BJ (cell line): Measurements from ENCODE around the gene GNRH2. TPM values are rescaled to one million over a fixed set of nuclear protein-coding genes. Genes with fewer than 3 reads are reported as not detected.
"Not testable (repeated sequence)": the region's sequence is repeated elsewhere in the genome, so short reads cannot be mapped to it uniquely, and the experiment has no call there.

Source experiments
- CTCF ChIA-PET: fragments of 350-600 bp; formaldehyde crosslinking; extraction: SDS; loops from one replicate; lab custom pipeline; 2021; ENCODE audit warnings: antibody characterized with exemption, inconsistent platforms; lab: Yijun Ruan, JAX
- POLR2A ChIA-PET: fragments of 300-600 bp; sonication (Branson Sonifier 250); formaldehyde crosslinking; extraction: SDS; loops from one replicate; lab custom pipeline; 2021; ENCODE audit warnings: antibody characterized with exemption; lab: Charles Lee
- DNase-seq: peaks from one replicate; pipeline ENCODE4 v3.0.0-alpha.2; 2011; ENCODE audit warnings: low read depth
- H3K27me3 ChIP-seq: 2 replicates; pipeline ENCODE4 v1.6.0; 2011; ENCODE audit warnings: low read length; ENCODE audit not compliant: control insufficient read depth, insufficient read depth
- H3K36me3 ChIP-seq: 2 replicates; pipeline ENCODE4 v1.5.1; 2011; ENCODE audit warnings: low read length; ENCODE audit not compliant: control insufficient read depth, insufficient read depth
- H3K4me3 ChIP-seq: 2 replicates; pipeline ENCODE4 v1.5.1; 2011; ENCODE audit warnings: low read depth, mild to moderate bottlenecking, control low read depth, low read length
- CTCF ChIP-seq: IDR thresholded peaks from 2 replicates; pipeline ENCODE4 v1.5.1; 2011; ENCODE audit warnings: low read depth, mild to moderate bottlenecking, control low read depth, inconsistent platforms, low read length, moderate library complexity; ENCODE audit not compliant: insufficient read depth
- polyA plus RNA-seq: library from polyadenylated mRNA; depleted of rRNA; stranded (reverse); fragments of >200 nt; gene quantifications from 2 replicates; pipeline ENCODE4 v1.2.3, GENCODE V29; 2011

The GNRH2 gene
- polyA plus RNA-seq, 1 experiment = not detected

- Histone ChIP-seq H3K4me3 (no peak overlapping the region), H3K36me3 (no peaks in the 10 kb centered on the region), H3K27me3 (peaks cover 15% of the 10 kb centered on the region)
- POLR2A ChIA-PET = no interaction called here
- CTCF ChIA-PET = interaction anchor here (3.5 kb wide), 1 partner anchor 21 kb away, joined by 15 read pairs; no protein-coding TSS in a partner anchor
- TF ChIP-seq CTCF = no peak
- DNase-seq = no peak
These were observed 31.4 kb downstream of the GNRH2 start for GRCh38 chr20:3074812-3075211.

GRCh38 chr20:3075315-3075714, 31.9 kb downstream of the GNRH2 start:
- H3K36me3 ChIP-seq, H3K4me3 ChIP-seq, DNase-seq, POLR2A ChIA-PET: not testable (repeated sequence)
- peaks cover 15% of the 10 kb centered on the region for H3K27me3 ChIP-seq
- CTCF ChIA-PET = interaction anchor here (1.3 to 1.4 kb wide), 2 partner anchors 14 to 34 kb away, joined by 3 read pairs; no protein-coding TSS in a partner anchor

- Histone ChIP-seq H3K36me3 (no peaks in the 10 kb centered on the region), H3K4me3 (no peak overlapping the region), H3K27me3 (peaks cover 30% of the 10 kb centered on the region)
- TF ChIP-seq CTCF = no peak
- POLR2A ChIA-PET = no interaction called here
- CTCF ChIA-PET = interaction anchor here (0.7 to 1.3 kb wide), 3 partner anchors 21 to 1038 kb away, joined by 4 to 25 read pairs (median 5); no protein-coding TSS in a partner anchor
- no peak for DNase-seq
These were observed 34.3 kb downstream of the GNRH2 start for GRCh38 chr20:3077618-3078134.

GRCh38 chr20:3080939-3081388, 37.5 kb downstream of the GNRH2 start:
- no peak overlapping the region for H3K4me3 ChIP-seq
- no peak for DNase-seq
- CTCF ChIA-PET = no interaction called here
- POLR2A ChIA-PET = no interaction called here
- H3K36me3 ChIP-seq = no peaks in the 10 kb centered on the region
- no peak for TF ChIP-seq CTCF
- H3K27me3 ChIP-seq = peaks cover 33% of the 10 kb centered on the region

- DNase-seq = no peak
- POLR2A ChIA-PET = no interaction called here
- TF ChIP-seq CTCF = no peak
- Histone ChIP-seq H3K36me3 (no peaks in the 10 kb centered on the region), H3K27me3 (peaks cover 33% of the 10 kb centered on the region), H3K4me3 (no peak overlapping the region)
- CTCF ChIA-PET = no interaction called here
These were observed 38.2 kb downstream of the GNRH2 start for GRCh38 chr20:3081641-3082040.
